ENCODE measurements around the gene CATSPERD. TPM values are rescaled to one million over a fixed set of nuclear protein-coding genes. Genes with fewer than 3 reads are reported as not detected.

The CATSPERD gene
- total RNA-seq, 2 experiments from 2014 or later, result not detected

DNA sequence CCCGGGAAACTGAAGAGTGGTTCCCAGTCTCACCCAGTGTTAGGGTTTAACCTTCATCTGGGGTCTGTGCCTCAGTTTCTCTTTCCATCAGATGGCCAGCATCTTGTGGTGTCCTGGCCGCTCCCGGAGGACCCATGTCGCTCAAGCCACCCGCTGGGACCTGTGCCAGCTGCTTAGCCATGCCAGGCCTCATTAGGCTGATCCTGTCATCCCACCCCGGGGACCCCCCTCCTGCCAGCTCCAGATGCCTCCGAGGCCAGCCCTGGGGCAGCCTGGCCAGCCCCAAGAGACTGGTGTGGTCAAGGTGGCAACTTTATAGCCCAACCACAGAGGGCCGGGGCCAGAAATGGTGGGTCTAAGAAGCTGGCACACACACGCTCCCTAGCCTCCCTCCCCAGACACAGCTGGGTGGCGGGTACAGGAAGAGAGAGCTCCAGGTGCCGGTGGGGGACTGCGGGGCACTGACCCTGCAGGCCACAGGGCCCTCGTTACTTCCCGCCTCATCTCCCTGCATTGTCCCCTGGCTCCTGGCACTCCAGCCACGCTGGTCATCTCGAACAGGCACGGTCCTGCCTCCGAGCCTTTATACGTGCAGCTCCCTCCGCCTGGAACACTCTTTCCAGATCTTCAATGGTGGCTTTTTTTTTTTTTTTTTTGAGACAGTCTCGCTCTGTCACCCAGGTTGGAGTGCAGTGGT is 87.8 kb downstream of the CATSPERD start:
- ChIA-PET POLR2A (no interaction called here), CTCF (interaction anchor here (0.5 to 0.7 kb wide), 3 partner anchors 11 to 387 kb away, joined by 3 read pairs; no protein-coding TSS in a partner anchor)

DNA sequence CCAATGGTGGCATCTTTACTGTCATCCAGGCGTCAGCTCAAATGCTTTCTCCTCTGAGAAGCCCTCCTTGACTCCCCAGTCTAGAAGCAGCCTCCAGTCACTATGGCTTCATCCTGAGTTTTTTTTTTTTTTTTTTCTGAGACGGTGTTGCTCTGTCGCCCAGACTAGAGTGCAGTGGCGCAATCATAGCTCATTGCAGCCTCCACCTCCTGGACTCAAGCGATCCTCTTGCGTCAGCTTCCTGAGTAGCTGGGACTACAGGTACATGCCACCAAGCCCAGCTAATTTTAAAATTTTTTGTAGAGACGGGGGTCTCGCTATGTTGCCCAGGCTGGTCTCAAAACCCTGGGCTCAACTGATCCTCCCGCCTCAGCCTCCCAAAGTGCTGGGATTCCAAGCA is 88.6 kb downstream of the CATSPERD start:
- CTCF ChIA-PET, result interaction anchor here (0.5 to 0.7 kb wide), 3 partner anchors 11 to 386 kb away, joined by 3 read pairs; no protein-coding TSS in a partner anchor
- POLR2A ChIA-PET, result interaction anchor here (0.6 kb wide), 1 partner anchor 41 kb away, joined by 3 read pairs; no protein-coding TSS in a partner anchor

DNA sequence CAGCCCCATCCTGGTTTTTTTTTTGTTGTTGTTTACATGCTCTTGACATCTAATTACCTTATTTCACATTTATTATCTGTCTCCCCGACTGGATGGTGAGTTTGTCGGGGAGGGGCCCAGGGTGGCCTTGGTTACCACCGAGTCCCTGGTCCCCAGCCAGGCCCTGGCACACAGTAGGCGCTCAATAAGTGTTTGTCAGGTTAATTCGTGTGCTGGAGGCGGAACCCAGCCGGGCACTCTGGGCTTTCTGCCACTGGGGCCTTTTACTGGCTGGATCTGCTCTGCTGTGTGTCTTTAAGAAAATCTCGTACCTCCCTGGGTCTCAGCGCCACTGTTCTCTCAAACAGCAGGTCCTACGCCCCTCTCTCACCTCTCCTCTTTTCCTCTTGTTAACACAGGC is 89.0 kb downstream of the CATSPERD start:
- CTCF ChIA-PET, result no interaction called here
- POLR2A ChIA-PET, result interaction anchor here (0.6 kb wide), 1 partner anchor 41 kb away, joined by 3 read pairs; no protein-coding TSS in a partner anchor

DNA sequence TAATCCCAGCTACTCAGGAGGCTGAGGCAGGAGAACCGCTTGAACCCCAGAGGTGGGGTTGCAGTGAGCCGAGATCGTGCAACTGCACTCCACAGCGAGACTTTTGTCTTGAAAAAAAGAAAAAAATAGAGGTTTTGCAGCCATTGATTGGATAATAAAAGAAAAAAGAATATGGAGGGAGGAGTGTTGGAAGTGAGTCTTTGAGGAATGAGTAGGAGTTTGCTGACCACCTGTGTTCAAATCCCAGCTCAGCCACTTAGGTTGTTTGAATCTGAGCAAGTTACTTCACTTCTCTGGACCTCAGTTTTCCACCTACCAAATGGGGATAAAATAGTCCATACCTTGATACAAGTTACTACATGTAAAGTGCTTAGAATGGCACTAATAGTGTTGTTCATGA is 90.7 kb downstream of the CATSPERD start:
- CTCF ChIA-PET, result no interaction called here
- POLR2A ChIA-PET, result no interaction called here

DNA sequence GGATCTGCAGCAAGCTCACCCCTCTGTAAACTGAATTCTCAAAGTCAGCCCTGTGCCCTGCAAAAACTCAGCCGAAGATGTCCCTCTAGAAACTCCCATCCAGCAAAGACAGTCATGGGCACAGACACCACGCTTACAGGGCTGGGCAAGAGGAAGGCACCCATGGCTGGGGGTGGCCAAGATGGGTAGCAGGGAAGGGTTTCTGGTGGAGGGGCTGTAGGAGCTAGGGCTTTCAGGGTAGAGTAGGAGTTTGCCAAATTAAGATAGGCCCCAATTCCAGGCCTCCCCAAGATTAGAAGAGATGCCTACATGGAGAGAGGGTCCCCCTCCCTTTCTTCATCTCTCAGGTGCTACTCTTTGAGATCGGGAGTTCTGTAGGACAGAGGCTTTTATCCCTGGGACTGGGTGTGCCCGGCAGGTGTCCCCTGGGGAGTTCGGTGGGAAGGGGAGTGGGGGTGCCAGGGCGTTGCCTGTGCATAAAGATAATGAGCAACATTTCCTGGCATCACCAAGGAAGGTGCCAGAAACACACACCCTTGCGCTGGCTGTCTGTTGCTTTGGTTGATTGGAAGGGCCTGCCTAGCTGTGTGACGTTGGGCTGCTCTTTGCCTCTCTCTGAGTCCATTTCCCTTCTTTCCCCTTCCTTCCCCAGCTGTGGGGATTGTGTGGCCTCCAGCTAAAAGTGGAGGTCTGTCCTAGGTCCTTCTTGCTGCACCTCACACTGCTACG is 93.8 kb downstream of the CATSPERD start:
- ChIA-PET CTCF (interaction anchor here (1.0 kb wide), 1 partner anchor 10 kb away, joined by 3 read pairs; no protein-coding TSS in a partner anchor), POLR2A (no interaction called here)

DNA sequence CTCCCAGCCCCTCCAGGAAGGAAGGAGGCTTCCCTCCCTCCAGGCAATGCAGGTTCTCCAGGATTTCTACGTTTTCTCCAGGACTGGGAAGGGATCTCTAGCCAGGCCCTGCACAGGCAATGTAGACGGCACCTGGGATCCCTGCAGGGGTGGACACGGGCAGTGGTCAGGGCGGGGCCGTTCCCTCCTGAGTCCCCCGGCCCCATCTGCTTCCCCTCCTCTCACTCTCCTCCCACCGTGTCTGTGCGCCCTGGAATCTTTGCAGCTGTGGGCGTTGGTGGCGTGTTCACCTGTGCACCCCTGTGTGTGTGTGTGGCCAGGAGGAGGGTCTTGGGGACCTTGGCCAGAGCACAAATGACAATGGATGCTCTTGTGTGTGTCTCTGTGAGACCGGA is 94.4 kb downstream of the CATSPERD start:
- CTCF ChIA-PET, result no interaction called here

DNA sequence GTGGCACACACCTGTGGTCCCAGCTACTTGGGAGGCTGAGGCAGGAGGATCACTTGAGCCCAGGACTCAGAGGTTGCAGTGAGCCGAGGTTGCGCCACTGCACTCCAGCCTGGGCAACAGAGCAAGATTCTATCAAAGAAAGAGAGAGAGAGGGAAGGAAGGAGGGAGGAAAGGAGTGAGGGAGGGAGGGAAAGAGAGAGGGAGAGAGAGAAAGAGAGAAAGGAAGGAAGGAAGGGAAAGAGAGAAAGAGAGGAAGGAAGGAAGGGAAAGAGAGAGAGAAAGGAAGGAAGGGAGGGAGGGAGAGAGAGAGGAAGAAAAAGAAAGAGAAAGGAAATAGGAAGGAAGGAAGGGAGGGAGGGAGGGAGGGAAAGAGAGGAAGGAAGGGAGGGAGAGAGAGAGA is 96.8 kb downstream of the CATSPERD start:
- POLR2A ChIA-PET, result no interaction called here

More for the DNA sequence above, 94.4 kb downstream of the CATSPERD start:
- POLR2A ChIA-PET, result no interaction called here

DNA sequence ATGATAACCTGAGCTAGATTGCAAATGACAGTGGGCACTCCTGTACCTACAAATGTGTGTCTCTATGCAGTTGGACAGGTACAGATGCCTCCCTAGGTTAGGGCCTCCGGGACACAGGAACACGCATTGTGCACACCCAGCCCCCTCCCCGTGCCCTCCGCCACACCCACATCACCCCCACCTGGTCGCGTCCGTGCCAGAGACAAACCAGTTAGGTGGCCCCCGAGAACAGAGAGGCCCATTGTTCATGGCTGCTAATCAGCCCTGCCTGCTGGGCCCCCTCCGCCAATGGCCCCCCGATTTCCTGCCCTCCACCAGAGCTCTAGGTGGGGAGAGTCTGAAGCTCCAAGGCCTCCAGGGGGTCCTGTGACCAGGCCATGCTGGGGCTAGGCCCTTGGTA is 98.2 kb downstream of the CATSPERD start:
- ChIA-PET POLR2A (no interaction called here), CTCF (no interaction called here)

More for the DNA sequence above, 96.8 kb downstream of the CATSPERD start:
- CTCF ChIA-PET, result no interaction called here

DNA sequence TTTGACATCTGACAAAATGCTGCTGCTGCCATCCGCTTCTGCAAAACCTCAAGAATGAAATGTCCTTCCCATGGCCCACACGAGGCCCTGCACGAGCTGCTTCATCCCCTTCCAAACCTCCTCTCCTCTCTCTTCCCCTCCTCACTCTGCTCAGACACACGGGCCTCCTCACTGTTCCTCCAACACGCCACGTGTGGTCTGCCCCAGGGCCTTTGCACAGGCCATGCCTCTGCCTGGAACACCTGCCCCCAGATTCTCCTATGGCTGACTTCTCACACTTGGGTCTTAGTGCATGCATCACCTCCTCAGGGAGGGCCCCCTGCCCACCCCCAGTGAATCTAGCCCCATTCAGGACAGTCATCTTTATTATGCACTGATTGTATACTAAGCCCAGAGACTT is 100.3 kb downstream of the CATSPERD start:
- ChIA-PET CTCF (interaction anchor here (0.7 kb wide), 1 partner anchor 442 kb away, joined by 5 read pairs; no protein-coding TSS in a partner anchor), POLR2A (no interaction called here)

DNA sequence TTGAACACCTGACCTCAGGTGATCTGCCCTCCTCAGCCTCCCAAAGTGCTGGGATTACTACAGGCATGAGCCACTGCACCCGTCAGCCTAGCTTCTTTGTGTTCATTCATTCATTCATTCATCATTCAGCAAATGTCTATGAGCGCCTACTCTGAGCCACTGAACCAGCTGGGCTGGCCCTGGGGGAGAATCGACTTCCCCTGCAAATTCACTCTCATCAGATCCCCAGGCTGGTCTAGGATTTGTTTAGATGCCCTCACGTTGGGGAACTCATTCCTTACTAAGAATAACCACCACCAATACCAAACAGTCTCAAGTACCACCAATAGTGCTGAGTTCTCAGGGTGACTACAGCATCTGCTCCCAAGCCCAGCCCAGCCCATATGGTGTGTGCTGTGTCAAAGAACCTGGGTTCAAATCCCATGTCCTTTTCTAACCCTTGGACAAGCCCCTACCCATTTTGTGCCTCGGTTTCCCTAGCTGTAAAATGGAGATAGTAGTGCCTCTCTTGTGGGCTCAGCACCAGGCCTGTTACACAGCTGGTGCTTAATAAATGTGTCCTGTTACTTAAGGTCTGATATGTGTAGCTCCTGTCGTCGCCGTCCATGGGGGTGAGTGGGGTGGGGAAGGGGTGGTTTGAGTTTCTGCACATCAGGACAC is 101.2 kb downstream of the CATSPERD start:
- CTCF ChIA-PET, result interaction anchor here (1.6 kb wide), 1 partner anchor 18 kb away, joined by 7 read pairs; no protein-coding TSS in a partner anchor
- POLR2A ChIA-PET, result no interaction called here

DNA sequence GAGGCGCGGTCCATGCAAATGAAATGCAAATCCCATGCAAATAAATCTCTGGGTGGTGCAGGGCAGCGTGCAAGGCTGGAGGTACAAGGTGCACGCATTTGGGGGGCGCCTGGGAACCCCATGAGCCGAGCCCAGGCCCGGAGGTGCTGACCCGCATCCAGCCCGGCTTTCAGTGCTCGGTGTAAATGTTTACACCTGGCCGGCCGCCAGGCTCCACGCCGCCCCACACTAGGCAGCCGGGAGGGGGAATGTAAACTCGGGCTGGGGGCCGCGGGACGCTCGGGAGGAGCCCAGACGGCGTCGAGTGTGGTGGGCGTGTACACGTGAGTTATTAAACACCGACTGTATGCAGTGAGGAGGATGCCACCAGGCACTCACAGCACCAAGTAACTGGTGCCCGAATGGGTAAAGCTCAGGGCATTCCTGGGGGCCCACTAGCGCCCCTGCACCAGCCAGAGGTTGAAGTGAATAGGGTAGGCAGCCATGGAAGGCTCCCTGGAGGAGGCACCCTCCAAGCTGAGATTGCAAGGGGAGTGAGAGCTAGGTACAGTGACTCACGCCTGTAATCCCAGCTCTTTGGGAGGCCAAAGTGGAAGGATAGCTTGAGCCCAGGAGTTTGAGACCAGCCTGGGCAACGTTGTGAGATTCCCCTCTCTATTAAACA is 101.9 kb downstream of the CATSPERD start:
- ChIA-PET POLR2A (no interaction called here), CTCF (interaction anchor here (1.6 kb wide), 1 partner anchor 18 kb away, joined by 7 read pairs; no protein-coding TSS in a partner anchor)

DNA sequence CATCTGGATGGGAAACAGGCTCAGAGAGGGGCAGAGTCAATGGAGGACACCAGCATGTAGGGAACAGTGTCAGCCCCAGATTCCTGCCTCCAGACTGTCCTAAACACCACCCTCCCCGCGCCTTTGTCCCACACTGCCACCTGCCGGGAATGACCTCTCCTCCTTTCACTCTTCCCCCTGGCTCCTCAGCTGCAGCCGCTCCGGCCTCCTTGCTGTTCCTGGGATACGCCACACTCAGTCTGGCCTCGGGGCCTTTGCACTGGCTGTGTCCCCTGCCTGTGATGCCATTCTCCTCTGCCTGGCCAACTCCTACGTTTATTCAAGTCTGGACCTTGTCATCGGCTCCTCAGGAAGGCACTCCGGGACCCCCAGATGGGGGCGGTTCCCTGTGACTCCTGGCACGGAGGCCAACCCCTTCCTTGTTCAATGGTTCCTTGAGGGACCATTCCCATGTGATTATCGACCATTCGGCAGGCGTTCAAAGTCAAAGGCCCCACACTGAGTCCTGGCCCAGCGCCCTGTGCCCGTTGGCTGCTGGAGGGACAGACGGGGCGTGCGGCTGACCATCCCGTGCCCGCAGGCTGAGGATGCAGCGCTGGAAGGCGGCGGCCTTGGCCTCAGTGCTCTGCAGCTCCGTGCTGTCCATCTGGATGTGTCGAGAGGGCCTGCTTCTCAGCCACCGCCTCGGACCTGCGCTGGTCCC is 103.3 kb downstream of the CATSPERD start:
- ChIA-PET POLR2A (interaction anchor here (0.6 kb wide), 1 partner anchor 1473 kb away, joined by 3 read pairs; no protein-coding TSS in a partner anchor), CTCF (interaction anchor here (0.5 to 0.7 kb wide), 2 partner anchors 46 to 520 kb away, joined by 3 read pairs; no protein-coding TSS in a partner anchor)

DNA sequence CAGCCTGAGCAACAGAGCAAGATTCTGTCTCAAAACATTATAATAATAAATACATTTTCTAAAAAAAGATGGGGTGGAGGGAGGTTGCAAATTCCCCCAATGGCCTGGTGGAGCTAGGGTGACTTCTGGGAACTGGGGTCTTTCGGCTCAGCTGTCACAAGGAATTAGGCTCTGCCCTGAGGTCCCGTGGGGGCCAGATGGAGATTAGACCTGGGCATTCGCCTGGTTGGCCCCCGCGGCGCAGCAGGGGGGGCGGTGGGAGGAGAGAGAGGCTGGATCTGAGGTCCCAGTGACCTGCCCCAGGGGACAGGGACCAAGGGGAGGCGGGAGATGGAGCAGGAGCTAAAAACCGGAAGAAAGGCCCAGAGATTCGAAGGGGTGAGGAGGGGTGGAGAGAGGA is 104.3 kb downstream of the CATSPERD start:
- POLR2A ChIA-PET, result no interaction called here
- CTCF ChIA-PET, result interaction anchor here (1.0 kb wide), 1 partner anchor 21 kb away, joined by 3 read pairs; no protein-coding TSS in a partner anchor

DNA sequence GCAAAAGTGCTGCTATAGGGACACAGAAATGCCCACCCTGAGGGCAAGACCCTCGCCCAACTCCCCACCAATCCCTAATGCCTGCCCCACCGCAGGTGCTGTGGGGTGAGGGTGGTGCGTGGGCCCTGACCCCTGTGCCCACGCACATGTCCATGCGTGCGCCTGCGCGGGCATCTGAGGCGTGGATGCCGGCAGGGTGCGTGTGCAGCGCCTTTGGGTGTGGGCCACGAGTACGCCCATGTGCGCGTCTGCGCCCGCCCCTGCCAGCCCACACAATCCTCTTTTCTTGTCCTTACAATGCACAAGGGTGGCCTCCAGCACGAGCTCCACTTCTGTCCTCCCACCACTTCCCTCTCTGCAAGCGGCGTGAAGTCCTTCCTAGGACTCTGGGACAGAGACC is 104.7 kb downstream of the CATSPERD start:
- CTCF ChIA-PET, result interaction anchor here (1.0 kb wide), 1 partner anchor 21 kb away, joined by 3 read pairs; no protein-coding TSS in a partner anchor

DNA sequence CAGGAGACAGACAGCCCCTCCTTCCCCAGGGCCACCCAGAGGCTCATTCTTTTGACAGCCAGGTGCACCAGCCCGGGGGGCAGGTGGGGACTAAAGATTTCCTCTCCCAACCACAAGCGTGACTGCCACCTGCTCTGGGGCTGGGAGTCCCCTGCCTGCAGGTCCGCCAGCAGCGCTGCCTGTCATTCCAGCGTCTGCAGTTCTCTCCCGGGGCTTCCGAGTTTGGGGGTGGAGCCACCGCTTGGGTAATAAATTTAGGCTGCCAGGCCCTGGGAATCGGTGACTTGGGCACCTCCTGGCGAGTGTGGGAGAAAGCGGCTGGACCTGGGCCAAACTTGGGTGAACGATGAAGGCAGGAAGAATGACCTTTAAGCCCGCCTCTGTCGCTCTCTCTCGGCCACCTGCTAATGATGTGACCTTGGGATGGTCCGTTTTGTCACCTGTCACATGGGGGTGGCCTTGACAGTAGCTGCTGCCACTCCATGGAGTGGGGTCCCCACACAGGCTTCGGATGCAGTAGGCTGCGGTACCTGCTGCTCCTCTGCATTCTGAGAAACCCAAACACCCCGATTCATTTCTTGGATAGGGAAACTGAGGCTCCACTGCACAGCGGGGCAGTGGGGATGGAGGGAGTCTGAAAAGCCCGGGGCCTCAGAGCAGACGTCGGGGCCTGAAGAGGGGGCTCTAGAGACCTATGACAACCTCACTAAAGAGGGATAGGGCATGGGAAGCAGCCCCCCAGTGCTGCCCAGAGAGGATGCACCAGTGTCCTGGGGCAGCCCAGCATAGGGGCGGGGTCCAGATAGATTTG is 106.3 kb downstream of the CATSPERD start:
- ChIA-PET POLR2A (interaction anchor here (1.0 to 2.9 kb wide), 2 partner anchors 107 to 109 kb away, joined by 3 to 12 read pairs; partner anchors contain the start of genes CATSPERD and LONP1), CTCF (no interaction called here)

More for the DNA sequence above, 104.7 kb downstream of the CATSPERD start:
- POLR2A ChIA-PET, result no interaction called here

DNA sequence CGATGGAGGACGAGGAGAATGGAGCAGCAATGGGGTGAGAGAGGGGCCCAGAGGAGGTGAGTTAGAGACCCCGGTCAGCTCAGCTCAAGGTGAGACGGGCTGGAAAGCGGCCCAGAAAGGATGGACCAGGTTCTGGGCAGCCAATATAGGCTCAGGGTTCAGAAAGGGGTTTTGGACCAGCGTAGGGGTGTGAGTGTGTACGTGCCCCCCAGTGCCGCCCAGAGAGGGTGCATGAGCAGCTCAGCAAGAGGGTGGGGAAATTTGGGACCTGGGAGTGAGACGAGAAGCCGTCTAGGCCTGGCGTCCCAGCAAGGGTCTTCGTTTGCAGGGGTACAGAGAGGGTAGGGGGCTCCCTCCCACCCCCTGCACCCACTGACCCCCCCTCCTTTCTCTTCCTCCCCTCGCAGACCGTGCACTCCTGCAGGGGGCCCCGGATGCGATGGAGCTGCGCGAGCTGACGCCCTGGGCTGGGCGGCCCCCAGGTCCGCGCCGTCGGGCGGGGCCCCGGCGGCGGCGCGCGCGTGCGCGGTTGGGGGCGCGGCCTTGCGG is 107.0 kb downstream of the CATSPERD start:
- CTCF ChIA-PET, result interaction anchor here (0.6 to 2.8 kb wide), 6 partner anchors 23 to 195 kb away, joined by 3 to 26 read pairs (median 4); partner anchors contain the start of genes NDUFA11 and NRTN
- POLR2A ChIA-PET, result interaction anchor here (0.5 to 2.9 kb wide), 5 partner anchors 23 to 996 kb away, joined by 3 to 23 read pairs (median 12); partner anchors contain the start of genes CATSPERD, LONP1 and NDUFA11
